AG04450 (cell line): Measurements from ENCODE around the gene ITIH4. TPM values are rescaled to one million over a fixed set of nuclear protein-coding genes. Genes with fewer than 3 reads are reported as not detected.

Source experiments
- CTCF ChIA-PET: fragments of 300-600, 350-600 bp; formaldehyde crosslinking; extraction: SDS; loops from one replicate; lab custom pipeline; 2022; ENCODE audit warnings: antibody characterized with exemption, inconsistent platforms; lab: Charles Lee
- POLR2A ChIA-PET: fragments of 350-600 bp; formaldehyde crosslinking; extraction: SDS; loops from one replicate; lab custom pipeline; 2021; ENCODE audit warnings: antibody characterized with exemption, inconsistent platforms; lab: Yijun Ruan, JAX
- DNase-seq: peaks from one replicate; pipeline ENCODE4 v3.0.0-alpha.2; 2011; ENCODE audit warnings: low read depth, low spot score
- H3K27ac ChIP-seq: one replicate; pipeline ENCODE4 v1.5.1; 2012; ENCODE audit warnings: low read depth, low read length, control low read depth
- H3K27me3 ChIP-seq: one replicate; pipeline ENCODE4 v1.6.0; 2012; ENCODE audit warnings: low read length; ENCODE audit not compliant: control insufficient read depth, insufficient read depth
- H3K4me3 ChIP-seq: 2 replicates; pipeline ENCODE4 v1.5.1; 2011; ENCODE audit warnings: mild to moderate bottlenecking, low read depth, low read length, control low read depth
- H3K9me3 ChIP-seq: 2 replicates; pipeline ENCODE4 v1.5.1; 2012; ENCODE audit warnings: low read length; ENCODE audit not compliant: control insufficient read depth, insufficient read depth
- polyA plus RNA-seq: library from polyadenylated mRNA; depleted of rRNA; stranded (reverse); fragments of >200 nt; gene quantifications from 2 replicates; pipeline ENCODE4 v1.2.3, GENCODE V29; 2011
- TF ChIP-seq, protein P1 (sequence below): IDR thresholded peaks from 2 replicates; pipeline ENCODE4 v1.5.1; 2011; ENCODE audit warnings: low read depth, low read length, control low read depth, inconsistent platforms

Gene ITIH4
- polyA plus RNA-seq, 1 experiment, result 0.64 TPM

DNA sequence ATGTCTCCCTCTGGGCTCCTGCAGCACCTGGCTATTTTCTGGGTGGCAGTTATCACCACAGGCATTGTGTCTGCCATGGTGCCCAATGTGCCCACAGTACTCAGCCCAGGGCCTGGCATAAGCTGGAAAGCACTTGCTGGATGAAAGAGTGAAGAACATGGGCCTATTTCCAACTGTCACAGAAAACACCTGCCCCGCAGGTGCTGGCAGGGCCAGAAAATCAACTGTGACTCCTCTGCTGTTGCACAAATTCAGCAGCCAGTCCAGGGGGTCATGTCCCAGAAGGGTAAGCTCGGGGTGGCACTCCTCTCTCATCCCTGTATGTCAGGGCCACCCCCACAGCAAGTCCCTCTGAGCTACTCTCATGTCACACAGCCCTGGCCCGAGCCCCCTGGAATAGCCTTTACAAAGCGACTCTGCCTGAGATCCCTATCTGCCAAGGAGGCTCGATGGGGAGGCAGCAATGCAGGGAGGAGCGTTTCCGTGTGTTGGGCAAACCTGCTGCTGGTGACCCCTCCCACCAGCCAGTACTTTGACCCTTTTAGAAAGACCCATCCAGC, 18.9 kb downstream of the ITIH4 start:
- peaks cover 29% of the 10 kb centered on the region for H3K27me3 ChIP-seq
- ChIA-PET POLR2A (no interaction called here), CTCF (interaction anchor here (1.9 kb wide), 1 partner anchor 10 kb away, joined by 13 read pairs; no protein-coding TSS in a partner anchor)
- H3K9me3 ChIP-seq, result no peaks in the 10 kb centered on the region
- TF ChIP-seq, protein P1, sequence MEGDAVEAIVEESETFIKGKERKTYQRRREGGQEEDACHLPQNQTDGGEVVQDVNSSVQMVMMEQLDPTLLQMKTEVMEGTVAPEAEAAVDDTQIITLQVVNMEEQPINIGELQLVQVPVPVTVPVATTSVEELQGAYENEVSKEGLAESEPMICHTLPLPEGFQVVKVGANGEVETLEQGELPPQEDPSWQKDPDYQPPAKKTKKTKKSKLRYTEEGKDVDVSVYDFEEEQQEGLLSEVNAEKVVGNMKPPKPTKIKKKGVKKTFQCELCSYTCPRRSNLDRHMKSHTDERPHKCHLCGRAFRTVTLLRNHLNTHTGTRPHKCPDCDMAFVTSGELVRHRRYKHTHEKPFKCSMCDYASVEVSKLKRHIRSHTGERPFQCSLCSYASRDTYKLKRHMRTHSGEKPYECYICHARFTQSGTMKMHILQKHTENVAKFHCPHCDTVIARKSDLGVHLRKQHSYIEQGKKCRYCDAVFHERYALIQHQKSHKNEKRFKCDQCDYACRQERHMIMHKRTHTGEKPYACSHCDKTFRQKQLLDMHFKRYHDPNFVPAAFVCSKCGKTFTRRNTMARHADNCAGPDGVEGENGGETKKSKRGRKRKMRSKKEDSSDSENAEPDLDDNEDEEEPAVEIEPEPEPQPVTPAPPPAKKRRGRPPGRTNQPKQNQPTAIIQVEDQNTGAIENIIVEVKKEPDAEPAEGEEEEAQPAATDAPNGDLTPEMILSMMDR, result no peak
- H3K4me3 ChIP-seq, result no peak overlapping the region
- no peak overlapping the region for H3K27ac ChIP-seq
- no peak for DNase-seq

DNA sequence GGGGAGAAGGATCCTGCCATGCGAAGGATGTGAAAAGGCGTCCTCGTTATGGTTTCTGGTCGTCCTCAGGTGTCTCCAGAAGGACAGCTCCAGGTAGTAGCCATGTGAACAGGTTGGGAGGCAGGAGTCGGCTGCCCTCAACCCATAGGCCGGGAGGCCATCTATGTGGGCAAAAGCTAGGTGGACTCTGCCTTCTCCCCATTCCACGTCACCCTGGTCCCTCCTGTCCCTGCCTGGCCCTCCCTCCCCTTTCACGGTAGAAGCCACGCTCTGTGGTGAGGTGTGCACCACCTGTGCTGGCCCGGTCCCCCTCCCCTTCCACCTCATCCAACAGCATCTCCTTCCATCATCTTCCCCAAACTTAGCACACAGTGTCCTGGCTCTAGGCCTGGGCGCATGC, 19.5 kb downstream of the ITIH4 start:
- ChIA-PET CTCF (no interaction called here), POLR2A (no interaction called here)
- Histone ChIP-seq H3K4me3 (no peak overlapping the region), H3K9me3 (no peaks in the 10 kb centered on the region; the same call in 1 of the 2 replicates), H3K27me3 (peaks cover 29% of the 10 kb centered on the region), H3K27ac (no peak overlapping the region)
- TF ChIP-seq, protein P1, result no peak
- no peak for DNase-seq

DNA sequence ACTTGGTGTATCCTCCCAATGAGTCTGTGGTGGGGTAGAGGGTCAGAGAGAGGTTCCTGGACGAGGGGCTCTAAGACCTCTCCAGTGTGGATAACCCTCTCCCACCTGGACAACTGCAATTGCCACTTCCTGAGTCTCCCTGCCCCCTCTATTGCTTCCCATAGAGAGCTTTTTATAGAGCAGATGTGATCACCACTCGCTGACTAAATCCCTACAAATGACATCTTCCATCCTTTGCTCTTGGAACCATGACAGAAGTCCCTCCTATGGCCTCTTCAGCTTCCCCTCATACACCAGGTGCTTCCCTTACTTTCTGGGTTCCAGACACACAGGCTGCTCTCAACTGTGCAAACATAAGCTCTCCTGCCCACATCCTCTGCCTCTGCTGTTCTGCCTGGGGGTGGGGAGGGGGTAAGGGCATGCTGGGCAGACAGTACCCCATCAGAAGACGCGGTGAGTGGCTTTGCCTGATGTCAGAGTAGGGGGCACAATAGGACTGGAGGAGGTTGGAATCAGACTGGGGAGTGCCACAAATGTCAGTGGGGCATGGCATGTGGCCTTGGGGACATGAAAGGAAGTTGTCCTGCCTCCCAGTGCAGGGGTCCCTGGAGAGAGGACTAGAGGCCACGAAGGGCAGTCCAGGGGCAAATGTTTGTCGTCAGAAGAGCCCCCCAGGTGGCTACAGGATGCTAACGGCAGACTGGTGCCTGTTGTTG, 20.7 kb downstream of the ITIH4 start:
- TF ChIP-seq, protein P1, result no peak
- H3K27ac ChIP-seq, result no peak overlapping the region
- H3K4me3 ChIP-seq, result no peak overlapping the region
- POLR2A ChIA-PET, result no interaction called here
- peaks cover 32% of the 10 kb centered on the region for H3K27me3 ChIP-seq
- no peaks in the 10 kb centered on the region; the same call in 1 of the 2 replicates for H3K9me3 ChIP-seq
- no peak for DNase-seq
- CTCF ChIA-PET, result no interaction called here

GRCh38 chr3:52809149-52809548, 21.3 kb downstream of the ITIH4 start:
- Histone ChIP-seq H3K9me3 (no peaks in the 10 kb centered on the region; the same call in 1 of the 2 replicates), H3K4me3 (no peak overlapping the region), H3K27me3 (peaks cover 32% of the 10 kb centered on the region), H3K27ac (no peak overlapping the region)
- TF ChIP-seq, protein P1, result no peak
- ChIA-PET POLR2A (no interaction called here), CTCF (no interaction called here)
- no peak for DNase-seq
